GM18505 (cell line): ENCODE data around the gene RPP14.
"Not testable (repeated sequence)": the region's sequence is repeated elsewhere in the genome, so short reads cannot be mapped to it uniquely, and the experiment has no call there.

Experiments used
- ATAC-seq: cut with Tn5 transposase; IDR thresholded peaks from one replicate; pipeline ENCODE4 v1.9.1; 2021; ENCODE audit not compliant: unreplicated experiment
- POLR2A ChIP-seq: IDR thresholded peaks from 4 replicates; pipeline ENCODE4 v1.6.1; 2011; ENCODE audit warnings: borderline replicate concordance; ENCODE audit not compliant: insufficient read depth, insufficient read length; ENCODE audit errors: extremely low read depth

RPP14 gene

DNA sequence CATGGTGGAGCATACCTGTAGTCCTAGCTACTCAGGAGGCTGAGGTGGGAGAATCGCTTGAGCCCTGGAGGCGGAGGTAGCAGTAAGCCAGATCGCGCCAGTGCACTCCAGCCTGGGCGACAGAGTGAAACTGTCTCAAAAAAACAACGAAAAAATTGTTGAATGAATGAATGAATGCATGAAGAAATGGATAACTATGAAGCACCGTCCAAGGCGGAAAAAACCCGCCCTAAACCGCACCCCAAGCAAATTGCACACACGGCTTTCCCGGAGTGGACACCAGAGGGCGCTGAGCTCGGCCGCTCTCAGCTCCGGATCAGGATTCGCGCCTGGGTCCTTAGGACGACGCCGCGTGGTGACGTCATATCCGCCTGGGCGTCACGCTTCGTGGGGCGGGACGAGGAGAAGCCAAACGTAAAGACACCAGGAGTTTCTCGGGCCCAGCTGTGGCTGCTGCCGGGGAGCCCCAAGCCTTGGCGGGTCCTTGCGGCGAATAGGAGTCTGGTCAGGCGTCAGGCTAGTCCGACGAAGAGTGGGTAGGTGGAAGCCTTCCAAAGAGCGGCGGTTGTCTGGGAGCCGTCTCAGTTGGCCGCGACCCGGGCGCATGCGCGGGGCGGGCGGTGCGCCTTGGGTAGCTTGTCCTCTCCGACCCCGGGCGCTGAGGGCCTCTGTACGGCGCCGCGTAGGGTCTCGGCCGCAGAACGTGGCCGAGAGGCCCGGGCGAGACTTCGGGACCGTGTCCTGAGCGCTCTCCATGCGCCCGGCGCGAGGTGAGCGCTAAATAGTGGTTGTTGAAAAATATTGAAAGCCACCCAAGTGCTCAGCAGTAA lies at the start of gene RPP14, which contains the start of gene HTD2:
Gene RPP14 (plus strand): TSS at position 364 of the 830 bp plus-strand sequence. CDS start 4,085 bp downstream, outside the sequence.
Gene HTD2 (plus strand): TSS at position 639 of the 830 bp plus-strand sequence. CDS start 11,094 bp downstream, outside the sequence.
- ATAC-seq = peak; percentile 91
- TF ChIP-seq POLR2A = peak; percentile 93

DNA sequence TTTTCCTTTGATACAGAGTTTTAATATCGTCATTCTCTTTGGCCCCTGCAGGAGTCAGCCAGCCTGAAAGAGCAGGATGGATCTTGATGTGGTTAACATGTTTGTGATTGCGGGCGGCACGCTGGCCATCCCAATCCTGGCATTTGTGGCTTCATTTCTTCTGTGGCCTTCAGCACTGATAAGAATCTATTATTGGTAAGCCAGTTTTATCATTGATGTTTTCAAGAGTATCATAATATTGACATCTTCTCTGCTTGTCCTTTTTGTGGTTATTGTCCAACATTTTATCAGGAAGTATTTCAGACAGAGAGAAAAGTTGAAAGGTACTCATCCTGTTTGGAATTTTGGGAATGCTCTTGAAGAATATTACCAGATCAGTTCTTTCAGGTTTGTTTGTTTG lies 49.5 kb upstream of the RPP14 start:
- TF ChIP-seq POLR2A = no peak
- ATAC-seq = no peak

GRCh38 chr3:58258392-58259055 lies 47.5 kb upstream of the RPP14 start:
- no peak for ATAC-seq
- TF ChIP-seq POLR2A = no peak

DNA sequence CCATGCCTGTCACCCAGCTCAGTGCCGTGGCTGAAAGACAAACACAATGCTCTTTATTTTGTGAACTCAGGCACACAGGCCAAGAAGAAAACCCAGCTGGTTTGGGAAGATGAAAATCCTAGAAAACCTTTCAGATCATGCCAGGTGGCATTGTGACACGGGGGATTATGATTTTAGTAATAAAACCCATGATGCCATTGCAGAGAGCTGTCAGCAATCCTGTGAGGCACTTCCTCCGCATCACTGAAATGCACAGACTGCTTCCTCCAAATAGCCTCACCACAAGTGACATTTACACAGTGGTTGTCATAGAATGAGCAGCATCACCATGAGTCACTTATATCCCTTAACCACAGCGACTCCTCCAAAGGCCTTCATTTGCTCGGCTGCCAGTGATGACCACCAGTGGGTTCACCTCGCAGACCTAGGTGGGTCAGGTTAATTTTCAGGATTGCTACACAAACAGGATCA lies 45.7 kb upstream of the RPP14 start:
- no peak for ATAC-seq
- TF ChIP-seq POLR2A = no peak

- TF ChIP-seq POLR2A = no peak
- ATAC-seq = no peak
These were observed 45.3 kb upstream of the RPP14 start for GRCh38 chr3:58260733-58261132.

GRCh38 chr3:58261954-58262666 lies 43.9 kb upstream of the RPP14 start:
- ATAC-seq = no peak
- TF ChIP-seq POLR2A = no peak

GRCh38 chr3:58266577-58266976 lies 39.5 kb upstream of the RPP14 start:
- no peak for ATAC-seq

GRCh38 chr3:58267543-58267942 lies 38.5 kb upstream of the RPP14 start:
- not testable (repeated sequence) for ATAC-seq

More at GRCh38 chr3:58266577-58266976, 39.5 kb upstream of the RPP14 start:
- no peak for TF ChIP-seq POLR2A

DNA sequence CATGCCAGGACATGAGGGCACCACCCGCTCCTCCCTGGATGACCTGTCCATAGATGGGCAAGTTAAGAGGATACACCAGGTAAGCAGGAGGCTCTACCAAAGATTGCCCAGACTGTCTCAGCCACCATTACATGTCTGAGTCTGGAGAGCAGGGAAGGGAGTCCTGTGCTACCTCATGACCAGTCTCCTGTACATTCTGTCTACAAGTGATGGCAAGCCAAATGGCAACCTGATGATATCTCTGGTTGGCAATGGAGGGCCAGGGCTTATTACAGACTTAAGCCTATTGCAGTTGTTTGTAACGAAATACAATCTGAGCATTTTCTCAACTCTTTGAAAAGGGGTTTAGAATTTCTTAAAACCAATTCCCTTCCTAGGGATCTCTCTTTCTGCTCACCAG lies 36.7 kb upstream of the RPP14 start:
- ATAC-seq = no peak

DNA sequence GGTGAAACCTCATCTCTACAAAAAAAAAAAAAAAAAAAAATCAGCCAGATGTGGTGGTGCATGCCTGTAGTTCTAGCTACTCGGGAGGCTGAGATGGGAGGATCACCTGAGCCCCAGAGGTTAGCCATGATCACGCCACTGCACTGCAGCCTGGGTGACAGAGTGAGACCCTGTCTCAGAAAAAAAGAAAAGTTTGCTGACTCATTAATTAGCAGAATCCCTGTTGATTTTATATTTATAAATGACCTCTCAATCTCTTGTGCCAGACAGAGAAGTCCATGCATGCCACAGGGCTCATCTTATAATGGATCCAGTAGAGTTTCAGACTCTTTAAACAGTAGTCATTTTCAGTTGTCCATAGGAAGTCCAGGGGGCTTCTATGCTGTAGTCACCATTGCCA lies 35.6 kb upstream of the RPP14 start:
- TF ChIP-seq POLR2A = no peak
- no peak for ATAC-seq

More for the DNA sequence above, 36.7 kb upstream of the RPP14 start:
- TF ChIP-seq POLR2A = no peak

DNA sequence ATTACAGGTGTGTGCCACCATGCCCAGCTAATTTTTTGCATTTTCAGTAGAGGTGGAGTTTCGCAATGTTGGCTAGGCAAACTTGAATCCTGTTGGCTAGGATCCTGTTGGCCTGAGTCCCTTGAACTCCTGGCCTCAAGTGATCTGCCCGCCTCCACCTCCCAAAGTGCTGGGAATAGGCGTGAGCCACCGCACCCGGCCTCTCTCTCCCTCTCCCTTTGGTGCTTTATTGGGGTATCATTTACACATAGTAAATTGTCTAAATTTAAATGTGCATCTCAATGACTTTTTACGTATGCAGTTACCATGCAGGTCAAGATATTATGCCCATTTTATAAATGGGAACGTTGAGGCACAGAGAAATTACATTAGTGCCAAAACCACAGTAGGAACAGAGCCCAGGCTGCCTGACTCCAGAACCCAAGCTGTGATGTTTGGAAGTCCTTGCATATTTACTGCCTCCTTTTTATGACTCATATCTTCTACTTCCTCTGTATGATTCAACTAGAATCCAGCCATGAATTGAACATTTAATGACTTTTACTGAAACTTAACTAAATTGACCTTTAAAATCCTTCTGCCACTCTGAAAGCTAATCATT lies 34.0 kb upstream of the RPP14 start:
- no peak for ATAC-seq
- no peak for TF ChIP-seq POLR2A

DNA sequence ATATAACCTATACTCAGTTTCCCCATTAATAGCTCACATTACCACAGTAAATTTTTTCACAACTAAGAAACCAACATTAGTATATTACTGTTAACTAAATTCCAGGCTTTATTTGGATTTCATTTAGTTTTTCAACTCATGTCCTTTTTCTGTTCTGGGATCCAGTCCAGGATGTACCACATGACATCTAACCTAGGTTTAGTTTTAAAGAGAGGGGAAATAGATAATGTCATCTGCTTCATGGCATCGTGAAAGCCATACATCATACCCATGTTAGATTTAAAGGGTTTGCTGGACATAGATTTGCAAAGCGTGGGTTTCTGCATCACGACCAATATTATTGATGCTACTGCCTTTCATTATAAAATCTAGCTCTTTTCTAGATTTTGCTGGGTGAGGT lies 33.2 kb upstream of the RPP14 start:
- TF ChIP-seq POLR2A = no peak
- ATAC-seq = no peak

DNA sequence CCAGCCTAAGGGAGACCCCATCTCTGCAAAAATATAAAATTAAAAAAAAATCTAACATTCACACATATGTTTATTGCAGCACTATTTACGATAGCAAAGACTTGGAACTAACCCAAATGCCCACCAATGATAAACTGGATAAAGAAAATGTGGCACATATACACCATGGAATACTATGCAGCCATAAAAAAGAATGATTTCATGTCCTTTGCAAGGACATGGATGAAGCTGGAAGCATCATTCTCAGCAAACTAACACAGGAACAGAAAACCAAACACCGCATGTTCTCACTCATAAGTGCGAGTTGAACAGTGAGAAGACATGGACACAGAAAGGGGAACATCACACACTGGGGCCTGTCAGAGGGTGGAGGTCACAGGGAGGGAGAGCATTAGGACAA lies 32.7 kb upstream of the RPP14 start:
- ATAC-seq = not testable (repeated sequence)
